Activated CD4-positive, alpha-beta T cell treated with anti-CD3 and anti-CD28 coated beads, Interleukin-2, amount 50 U/mL, for 48 hours (primary cell): ENCODE results near the gene CSNK2A2.
A peak's percentile ranks its signal among the peaks of the same experiment; 100 is the strongest.

Source experiments
- DNase-seq, 2 experiments: peaks; one replicate each; pipeline ENCODE4 v3.0.0-alpha.2; 2020

The CSNK2A2 gene

GRCh38 chr16:58198022-58198683 is at the start of gene CSNK2A2:
TSS of gene CSNK2A2 (minus strand) at chr16:58198106. CDS start at chr16:58197736, 370 bp downstream.
- peak; percentile 67 to 77 for DNase-seq

- no peak for DNase-seq
Observed at GRCh38 chr16:58243528-58244004, 45.7 kb upstream of the CSNK2A2 start.

GRCh38 chr16:58236831-58237230 is 38.9 kb upstream of the CSNK2A2 start:
- DNase-seq = no peak

- DNase-seq = peak; percentile 72 to 81
Observed at GRCh38 chr16:58236231-58236690, 38.4 kb upstream of the CSNK2A2 start.

GRCh38 chr16:58235663-58236062 is 37.8 kb upstream of the CSNK2A2 start:
- no peak for DNase-seq

GRCh38 chr16:58234831-58235595 is 37.1 kb upstream of the CSNK2A2 start:
- DNase-seq = no peak

- no peak for DNase-seq
Observed at GRCh38 chr16:58230259-58230658, 32.4 kb upstream of the CSNK2A2 start.

- DNase-seq = no peak
Observed at GRCh38 chr16:58226790-58227189, 28.9 kb upstream of the CSNK2A2 start.

- no peak for DNase-seq
Observed at GRCh38 chr16:58225965-58226602, 28.2 kb upstream of the CSNK2A2 start.

- DNase-seq = no peak
Observed at GRCh38 chr16:58222532-58223316, 24.8 kb upstream of the CSNK2A2 start.

- DNase-seq = no peak
Observed at GRCh38 chr16:58219432-58219831, 21.5 kb upstream of the CSNK2A2 start.

GRCh38 chr16:58218786-58219185 is 20.9 kb upstream of the CSNK2A2 start:
- no peak for DNase-seq

- DNase-seq = no peak
Observed at GRCh38 chr16:58217311-58217925, 19.5 kb upstream of the CSNK2A2 start.

GRCh38 chr16:58212824-58213655 is 15.1 kb upstream of the CSNK2A2 start:
- DNase-seq = no peak

GRCh38 chr16:58211846-58212245 is 13.9 kb upstream of the CSNK2A2 start:
- no peak for DNase-seq

GRCh38 chr16:58211245-58211644 is 13.3 kb upstream of the CSNK2A2 start:
- DNase-seq = no peak

- DNase-seq = no peak
Observed at GRCh38 chr16:58205276-58206036, 7.5 kb upstream of the CSNK2A2 start.

GRCh38 chr16:58201163-58201562 is 3.3 kb upstream of the CSNK2A2 start:
- no peak for DNase-seq

GRCh38 chr16:58200004-58200797 is 2.3 kb upstream of the CSNK2A2 start:
- DNase-seq = no peak
